NAMALWA (cell line): ENCODE measurements around the gene TRIM56.
A peak's percentile ranks its signal among the peaks of the same experiment; 100 is the strongest.
"Not testable (repeated sequence)": the region's sequence is repeated elsewhere in the genome, so short reads cannot be mapped to it uniquely, and the experiment has no call there.

ENCODE experiments used
- DNase-seq: peaks from one replicate; pipeline ENCODE4 v3.0.0-alpha.2; 2015; ENCODE audit warnings: low spot score

The TRIM56 gene

DNA sequence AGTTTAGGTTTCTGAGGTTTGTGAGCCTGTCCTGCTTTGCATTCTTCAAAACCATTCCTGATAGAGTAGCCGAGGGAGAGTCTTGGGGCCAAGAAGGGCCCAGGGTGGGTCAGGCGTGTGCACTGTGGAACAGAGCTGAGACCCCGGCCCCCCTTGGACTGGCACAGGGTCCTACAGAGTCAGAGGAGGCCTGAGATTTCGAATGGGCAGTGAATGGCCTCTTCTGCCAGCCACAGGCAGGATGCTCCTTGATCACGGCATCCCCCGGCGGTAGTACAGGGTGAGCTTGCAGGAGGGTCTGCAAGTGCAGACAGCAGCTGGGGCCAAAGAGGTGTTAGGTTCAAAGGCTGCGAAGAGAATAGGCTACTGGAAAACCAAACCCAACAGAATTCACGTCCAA is 4.6 kb downstream of the TRIM56 start:
- no peak for DNase-seq

DNA sequence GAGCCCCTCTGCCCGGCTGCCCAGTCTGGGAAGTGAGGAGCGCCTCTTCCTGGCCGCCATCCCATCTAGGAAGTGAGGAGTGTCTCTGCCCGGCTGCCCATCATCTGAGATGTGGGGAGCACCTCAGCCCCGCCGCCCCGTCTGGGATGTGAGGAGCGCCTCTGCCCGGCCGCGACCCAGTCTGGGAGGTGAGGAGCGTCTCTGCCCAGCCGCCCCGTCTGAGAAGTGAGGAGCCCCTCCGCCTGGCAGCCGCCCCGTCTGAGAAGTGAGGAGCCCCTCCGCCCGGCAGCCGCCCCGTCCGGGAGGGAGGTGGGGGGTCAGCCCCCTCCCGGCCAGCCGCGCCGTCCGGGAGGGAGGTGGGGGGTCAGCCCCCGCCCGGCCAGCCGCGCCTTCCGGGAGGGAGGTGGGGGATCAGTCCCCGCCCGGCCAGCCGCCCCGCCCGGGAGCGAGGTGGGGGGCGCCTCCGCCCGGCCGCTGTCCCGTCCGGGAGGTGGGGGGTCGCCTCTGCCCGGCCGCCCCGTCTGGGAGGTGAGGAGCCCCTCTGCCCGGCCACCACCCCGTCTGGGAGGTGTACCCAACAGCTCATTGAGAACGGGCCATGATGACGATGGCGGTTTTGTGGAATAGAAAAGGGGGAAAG is 7.1 kb downstream of the TRIM56 start:
- DNase-seq, result not testable (repeated sequence)

DNA sequence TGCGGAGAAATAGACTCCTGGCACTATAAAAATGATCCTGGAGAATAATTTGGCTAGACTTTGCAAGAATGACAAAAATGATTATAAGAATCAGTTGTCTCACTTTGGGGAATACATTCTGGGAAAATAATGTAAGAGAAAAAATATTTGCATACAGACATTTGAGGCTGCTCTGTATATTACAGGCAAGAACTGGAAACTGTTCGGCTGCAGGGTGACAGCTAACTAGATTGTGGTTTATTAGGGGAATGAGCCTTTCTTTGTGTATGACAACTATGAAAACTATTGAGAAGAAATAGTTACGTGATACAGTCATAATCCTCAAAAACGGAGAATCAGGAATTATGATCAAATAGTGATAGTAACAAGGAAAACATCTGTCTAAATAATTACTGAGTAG is 8.6 kb downstream of the TRIM56 start:
- DNase-seq, result no peak

DNA sequence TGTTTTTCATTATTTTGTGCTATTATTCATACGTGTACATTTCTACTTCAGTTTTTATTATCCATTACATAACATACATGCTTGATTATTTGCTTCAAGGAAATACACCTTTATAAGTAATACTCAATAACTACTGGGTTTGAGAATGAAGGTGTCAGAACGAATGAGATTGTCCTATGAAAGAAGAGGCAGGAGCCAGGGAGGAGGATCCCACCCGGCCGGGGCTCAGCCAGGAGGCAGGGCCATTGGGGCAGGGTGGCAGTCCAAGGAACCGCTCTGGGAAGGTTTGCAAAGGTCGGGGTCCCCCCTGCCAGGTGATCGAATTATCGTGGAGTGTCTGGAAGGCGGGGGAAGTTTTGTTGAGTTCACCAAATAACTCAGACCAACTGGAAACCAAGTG is 9.1 kb downstream of the TRIM56 start:
- no peak for DNase-seq

DNA sequence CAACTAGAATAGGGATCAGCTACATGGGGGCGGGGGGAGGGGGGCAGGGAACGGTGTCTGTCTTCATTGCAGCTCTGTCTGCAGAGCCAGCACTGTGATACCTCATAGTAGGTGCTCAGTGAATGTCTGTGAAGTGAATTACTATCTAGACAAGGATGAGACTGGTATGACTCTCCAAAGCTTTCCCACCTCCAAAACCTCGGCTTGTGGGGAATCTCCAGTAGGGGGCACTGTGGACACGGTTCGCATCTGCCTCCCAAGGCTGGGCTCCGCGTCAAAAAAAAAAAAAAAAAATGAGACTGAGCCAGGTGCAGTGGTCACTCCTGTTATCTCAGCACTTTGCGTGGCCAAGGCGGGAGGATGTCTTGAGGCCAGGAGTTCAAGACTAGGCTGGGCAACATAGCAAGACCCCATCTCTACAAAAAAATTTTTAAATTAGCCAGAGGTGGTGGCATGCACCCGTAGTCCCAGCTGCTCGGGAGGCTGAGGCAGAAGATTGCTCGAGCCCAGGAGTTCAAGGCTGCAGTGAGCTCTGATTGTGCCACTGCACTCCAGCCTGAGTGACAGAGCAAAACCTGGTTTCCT is 9.6 kb downstream of the TRIM56 start:
- peak; percentile 37 for DNase-seq

DNA sequence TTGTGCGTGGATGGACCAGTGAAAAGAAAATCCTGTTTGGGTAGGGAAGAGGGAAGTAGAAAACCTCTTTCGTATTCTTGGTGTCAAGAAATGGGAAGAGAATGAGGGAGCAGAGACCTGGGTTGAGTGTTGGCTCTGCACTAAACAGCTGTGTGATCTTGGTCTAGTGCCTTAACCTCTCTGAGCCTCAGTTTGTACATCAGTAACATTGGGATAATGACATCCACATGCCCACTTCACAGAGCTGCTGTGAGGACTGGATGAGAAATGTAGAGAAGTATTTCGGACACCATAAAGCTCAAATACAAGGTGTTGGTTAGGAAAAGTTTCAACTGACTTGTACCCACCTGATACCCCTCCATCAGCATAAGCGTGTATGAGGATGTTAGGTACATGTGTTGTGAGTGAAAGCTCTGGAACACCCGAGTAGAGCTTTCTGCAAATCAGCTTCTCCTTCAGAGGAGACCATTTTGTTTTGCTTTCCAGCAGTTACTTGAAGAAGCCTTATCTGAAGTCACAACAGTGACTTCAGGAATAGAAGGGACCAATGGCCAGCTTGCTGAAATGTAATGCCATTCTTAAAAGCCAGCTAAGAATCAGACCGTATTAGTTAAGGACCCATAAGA is 11.2 kb downstream of the TRIM56 start:
- no peak for DNase-seq

DNA sequence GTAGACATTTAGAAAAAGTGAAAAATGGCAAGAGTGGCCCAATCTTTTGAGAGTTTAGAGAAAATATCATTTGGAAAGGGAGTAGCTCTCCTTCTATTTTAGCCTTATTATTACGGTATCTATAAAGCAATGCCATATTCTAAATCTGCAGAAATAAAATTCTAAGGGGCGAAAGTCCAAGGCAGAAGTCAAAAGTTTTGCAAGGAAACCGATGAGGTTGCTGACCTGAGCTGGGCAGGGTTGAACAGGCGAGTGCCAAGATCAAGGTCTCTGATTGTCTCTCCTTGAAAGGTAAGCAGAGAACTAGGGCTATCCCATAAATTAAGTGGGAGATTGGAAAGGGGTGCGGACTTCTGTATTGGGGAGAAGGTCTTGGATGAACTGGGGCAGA is 11.7 kb downstream of the TRIM56 start:
- no peak for DNase-seq

DNA sequence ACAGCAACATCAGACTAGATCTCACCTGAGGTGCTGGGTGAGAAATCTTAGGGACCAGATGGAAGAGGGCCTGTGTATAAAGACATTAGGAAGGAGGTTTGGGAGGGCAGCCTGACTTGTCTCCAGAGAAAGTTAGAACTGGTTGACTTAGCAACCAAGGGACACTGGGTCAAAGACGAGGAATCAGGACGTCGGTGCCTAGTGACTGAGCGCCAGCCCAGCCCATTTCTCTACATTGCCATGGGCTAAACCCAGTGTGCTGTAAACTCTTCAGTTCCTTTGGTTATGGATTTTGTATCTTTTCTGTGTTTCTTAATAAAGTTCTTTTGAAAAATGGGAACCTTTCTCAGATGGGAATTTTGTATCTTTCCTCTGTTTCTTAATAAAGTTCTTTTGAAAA is 12.3 kb downstream of the TRIM56 start:
- no peak for DNase-seq

DNA sequence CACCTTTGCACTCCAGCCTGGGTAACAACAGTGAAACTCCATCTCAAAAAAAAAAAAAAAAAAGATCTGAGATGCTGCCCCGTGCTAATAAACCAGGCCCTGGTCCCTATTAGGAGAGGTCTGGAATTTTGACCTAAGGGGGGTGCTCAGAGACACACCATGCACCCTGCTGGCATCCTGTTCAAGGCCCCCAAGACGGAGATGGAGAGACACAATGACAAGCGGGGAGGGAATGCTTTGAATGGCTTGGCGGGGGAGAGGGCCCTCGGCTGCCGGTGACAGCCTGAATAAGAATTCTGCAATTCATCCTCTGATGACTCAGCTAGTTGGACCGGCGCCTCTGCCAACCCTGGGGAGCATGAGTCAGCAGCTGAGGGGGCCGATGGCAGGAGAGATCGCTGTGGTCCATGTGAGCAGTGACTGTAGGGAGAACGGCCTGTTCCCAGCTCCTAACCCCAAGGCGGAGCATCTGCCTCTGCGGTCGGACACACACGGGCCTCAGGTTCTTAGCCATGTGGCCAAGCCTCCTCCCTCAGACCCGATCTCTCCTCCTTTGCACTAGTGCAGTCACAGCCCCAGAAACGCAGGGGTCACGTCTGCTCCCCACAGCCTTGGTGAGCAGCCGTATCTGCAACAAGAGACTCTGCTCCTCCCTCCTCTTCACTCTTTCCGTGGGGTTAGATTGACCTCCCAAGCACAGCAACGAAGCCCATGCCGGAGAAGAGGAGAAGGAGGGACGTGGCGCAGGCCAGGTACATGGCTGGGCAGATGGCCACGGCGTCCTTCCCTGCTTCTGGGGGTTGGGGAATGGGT is 14.9 kb downstream of the TRIM56 start:
- DNase-seq, result no peak

DNA sequence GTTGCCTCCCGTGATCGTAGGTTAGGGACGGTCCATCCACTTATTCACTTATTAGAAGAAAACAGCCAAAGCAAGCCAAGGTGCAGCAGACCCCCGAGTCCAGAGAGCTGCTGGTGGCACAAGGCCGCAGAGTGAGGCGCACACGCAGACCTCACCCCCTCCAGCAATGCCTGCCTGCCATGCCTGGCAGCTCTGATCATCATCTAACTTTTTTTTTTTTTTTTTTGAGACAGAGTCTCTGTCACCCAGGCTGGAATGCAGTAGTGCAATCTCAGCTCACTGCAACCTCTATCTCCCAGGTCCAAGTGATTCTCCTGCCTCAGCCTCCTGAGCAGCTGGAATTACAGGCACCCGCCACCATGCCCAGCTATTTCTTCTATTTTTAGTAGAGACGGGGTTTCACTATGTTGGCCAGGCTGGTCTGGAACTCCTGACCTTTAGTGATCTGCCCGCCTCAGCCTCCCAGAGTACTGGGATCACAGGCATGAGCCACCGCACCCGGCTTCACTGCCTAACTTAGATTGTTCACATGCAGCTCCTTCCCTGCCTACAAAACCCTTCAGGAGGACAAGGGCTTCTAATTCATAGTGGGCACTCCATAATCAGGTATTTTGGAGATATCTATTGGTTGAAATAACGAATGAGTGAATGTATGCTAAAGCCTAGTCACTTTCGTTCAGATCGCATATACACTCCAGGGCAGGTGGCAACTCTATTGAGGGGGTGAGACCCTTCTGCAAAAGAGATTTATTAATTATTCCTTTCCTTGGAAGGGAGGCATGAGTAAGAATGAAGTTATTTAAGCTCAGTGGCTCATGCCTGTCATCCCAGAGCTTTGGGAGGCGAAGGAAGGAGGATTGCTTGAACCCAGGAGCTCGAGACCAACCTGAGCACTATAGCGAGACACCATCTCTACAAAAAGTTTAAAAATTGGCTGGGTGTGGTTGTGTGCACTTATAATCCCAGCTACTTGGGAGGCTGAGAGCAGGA is 15.9 kb downstream of the TRIM56 start:
- no peak for DNase-seq

DNA sequence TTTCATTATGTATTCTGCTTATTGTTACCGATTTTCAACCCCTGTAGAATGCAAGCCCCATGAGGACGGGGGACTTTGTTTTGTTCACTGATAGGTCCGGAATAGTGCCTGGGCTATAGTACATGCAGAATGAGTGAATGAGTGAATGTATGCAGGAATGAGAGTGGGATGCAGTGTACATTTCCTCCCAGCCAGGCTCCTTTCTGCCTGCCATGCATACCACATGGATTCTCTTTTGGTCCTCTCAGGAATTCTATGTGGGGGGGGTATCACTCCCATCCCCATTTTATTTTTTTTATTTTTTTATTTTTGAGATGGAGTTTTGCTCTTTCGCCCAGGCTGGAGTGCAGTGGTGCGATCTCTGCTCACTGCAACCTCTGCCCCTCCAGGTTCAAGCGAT is 16.7 kb downstream of the TRIM56 start:
- DNase-seq, result no peak

DNA sequence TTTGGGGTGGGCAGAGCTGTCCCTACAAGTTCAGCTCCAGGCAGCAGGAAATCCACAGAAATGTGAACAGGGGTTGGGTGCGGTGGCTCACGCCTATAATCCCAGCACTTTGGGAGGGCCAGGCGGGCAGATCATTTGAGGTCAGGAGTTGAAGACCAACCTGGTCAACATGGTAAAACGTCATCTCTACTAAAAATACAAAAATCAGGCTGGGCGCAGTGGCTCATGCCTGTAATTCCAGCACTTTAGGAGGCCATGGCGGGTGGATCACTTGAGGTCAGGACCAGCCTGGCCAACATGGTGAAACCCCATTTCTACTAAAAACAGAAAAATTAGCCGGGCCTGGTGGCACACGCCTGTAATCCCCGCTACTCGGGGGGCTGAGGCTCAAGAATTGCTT is 18.4 kb downstream of the TRIM56 start:
- not testable (repeated sequence) for DNase-seq

DNA sequence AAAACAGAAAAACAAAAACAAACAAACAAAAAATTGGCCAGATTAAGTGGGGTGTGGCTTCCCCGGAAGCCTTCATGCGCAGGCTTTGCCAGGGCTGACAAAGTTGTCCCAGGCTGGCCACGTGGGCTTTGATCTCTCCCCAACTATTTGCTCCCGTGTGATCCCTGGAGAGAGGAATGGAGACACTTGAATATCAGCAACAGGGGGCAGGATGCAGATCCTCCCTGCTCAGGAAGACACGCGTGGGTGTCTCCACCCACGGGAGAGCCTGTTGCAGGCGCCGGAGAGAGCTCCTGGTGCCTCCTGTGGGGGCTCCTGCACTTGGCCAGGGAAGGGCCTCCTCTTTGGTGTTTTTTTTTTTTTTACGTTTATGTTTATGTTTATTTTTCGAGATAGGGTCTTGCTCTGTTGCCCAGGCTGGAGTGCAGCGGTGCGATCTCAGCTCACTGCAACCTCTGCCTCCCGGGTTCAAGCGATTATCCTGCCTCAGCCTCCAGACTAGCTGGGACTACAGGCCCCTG is 19.0 kb downstream of the TRIM56 start:
- no peak for DNase-seq

DNA sequence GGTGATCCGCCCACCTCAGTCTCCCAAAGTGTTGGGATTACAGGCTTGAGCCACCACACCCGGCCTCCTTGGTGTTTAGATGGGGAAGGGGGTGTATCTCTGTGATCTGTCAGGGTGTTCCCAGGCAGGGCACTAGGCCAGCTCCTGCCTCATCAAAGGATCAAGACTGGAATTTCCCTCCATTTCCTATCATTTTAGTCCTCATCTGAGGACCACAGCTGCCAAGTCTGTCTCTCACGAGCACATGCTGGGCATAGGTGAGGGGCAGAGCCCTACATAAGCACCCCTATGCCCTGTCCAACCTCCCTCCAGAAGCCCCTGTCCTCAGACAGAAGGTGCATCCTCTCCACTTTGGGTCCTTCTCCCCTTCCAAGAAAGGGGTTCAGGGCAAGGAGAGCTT is 19.5 kb downstream of the TRIM56 start:
- DNase-seq, result no peak

DNA sequence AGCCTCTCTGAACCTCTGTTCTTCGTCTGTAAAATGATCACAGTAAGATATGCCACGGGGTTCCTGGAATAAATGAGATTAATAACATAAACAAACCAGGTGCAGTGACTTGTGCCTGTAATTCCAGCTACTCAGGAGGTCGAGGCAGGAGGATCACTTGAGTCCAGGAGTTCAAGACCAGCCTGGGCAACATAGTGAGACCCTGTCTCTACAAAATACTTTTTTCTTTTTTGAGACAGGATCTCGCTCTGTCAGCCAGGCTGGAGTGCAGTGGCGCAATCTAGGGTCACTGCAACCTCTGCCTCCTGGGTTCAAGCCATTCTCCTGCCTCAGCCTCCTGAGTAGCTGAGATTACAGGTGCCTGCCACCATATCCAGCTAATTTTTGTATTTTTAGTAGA is 20.0 kb downstream of the TRIM56 start:
- not testable (repeated sequence) for DNase-seq

DNA sequence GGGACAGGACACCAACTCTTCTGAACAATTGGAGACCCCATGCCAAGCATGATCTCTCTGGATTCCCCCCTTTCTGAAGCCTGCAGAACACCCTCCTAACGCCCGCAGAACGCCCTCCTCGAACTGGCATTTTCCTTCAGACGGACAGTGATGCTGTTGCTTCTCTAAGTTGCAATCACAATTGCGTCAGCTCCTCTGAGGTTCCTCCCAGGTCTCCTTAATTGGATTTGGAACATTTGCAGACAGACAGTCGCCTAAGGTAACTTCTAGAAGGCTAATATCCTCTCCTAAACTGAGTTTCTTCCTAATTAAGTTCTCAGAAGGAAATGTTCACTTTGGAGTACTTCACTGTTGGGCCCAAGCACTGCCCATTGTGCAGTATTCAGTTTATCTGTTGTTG is 21.1 kb downstream of the TRIM56 start:
- DNase-seq, result no peak

DNA sequence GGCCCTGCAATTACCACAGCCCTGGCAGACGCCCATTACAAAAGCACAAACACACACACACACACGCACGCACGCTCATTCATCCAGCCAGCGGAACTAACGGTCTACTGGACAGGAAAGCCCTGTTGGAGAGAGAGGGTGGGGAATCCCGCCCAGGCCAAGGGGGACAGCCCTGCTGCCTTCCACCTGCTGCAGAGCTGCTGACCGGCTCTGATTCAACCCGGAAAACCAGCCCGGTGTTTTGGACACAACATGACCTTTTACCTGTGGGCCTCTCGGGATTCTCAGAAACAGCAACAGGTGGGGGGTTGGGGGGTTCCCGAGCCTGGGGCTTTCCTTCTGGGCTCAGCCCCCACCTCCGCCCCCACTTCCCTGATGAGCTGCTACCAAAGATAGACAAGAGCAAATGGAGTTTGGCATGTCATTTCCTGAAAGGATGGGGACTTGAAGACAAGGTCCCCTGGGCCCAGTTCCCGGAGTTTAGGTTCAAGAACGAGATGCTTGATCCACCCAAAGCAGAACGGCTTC is 23.1 kb downstream of the TRIM56 start:
- DNase-seq, result no peak

DNA sequence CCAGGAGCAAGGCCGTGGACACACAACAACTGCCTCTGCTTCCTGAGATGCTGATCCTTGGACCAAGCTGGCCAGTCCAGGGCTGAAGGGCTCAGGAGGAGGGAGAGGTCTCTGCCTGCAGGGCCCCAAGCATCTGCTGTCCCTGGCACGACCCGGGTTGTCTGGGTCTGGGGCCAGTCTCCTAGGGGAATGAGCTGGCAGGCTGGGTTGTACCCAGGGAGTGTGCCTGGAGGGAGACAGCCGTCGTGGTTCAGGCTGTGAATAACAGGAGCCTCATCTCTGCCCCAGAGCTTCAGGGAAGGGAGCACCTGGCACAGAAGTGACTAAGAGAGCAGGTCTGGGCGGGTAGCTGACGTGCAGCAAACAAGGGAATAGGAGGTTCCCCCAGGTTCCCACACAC is 23.7 kb downstream of the TRIM56 start:
- DNase-seq, result no peak

DNA sequence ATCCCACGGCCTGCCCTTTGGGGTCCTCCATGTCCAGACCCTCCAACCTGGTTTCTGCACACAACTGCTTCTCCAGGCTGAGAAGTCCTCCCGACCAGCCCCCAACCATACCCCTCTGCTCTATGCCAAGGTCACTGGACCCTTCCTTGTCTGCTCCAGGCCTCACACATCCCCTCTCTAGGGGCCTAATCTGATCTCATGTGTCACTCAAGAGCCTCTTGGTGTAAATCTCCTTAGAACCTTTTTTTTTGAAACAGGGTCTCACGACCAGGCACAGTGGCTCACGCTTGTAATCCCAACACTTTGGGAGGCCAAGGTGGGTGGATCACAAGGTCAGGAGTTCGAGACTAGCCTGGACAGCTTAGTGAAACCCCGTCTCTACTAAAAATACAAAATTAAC is 24.1 kb downstream of the TRIM56 start:
- no peak for DNase-seq

DNA sequence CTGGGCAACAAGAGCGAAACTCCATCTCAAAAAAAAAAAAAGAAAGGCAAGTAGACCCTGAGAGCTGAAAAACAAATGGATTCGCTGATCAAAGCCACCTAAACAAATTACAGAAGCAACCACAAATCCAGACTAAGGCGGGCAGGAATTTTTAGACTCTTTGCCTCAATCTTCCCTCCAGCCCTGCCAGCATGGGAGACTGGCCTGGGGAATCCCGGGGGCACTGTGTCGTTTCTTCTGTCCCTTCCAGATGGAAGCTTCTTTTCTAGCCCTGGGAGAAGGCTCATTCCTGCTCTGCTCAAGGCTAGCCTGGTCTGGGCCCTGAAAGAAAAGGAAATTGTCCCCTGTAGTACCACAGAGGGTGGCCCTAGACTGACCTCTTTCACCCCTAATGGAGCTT is 26.0 kb downstream of the TRIM56 start:
- no peak for DNase-seq

DNA sequence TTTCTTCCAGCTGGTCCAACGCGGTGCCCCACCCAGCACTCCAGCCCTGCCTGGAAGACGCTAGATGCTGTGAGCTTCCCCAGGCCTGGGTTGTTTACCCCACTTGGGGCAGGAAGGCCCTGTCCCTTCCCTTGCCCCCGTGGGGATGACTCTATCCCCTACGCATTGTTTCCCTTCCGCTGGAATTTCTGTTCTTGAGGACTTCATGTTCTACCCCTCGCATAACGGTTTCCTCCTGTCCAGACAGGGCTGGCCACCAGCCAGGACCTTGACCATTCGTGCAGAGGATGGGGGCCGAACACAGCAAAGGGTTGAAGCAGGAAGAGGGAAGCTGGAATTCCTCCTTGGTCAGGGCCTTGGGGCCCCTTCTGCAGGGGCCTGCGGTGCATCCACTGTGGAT is 27.0 kb downstream of the TRIM56 start:
- no peak for DNase-seq
